Frontal cortex (tissue), 4 donors: Measurements from ENCODE around the gene METTL25B. TPM values are rescaled to one million over a fixed set of nuclear protein-coding genes. Genes with fewer than 3 reads are reported as not detected.

ENCODE experiments used
- DNase-seq, 2 donors: peaks; one replicate each; pipeline ENCODE4 v3.0.0; 2012; ENCODE audit warnings: low spot score in 2 of 2
- FAIRE-seq: peaks from 2 replicates; lab custom pipeline; 2012; peaks lifted over from hg19 to GRCh38; lab: Jason Lieb, UNC
- total RNA-seq: library from RNA; depleted of rRNA; stranded (reverse); fragments of >200 nt; gene quantifications from one replicate; pipeline ENCODE4 v1.2.3, GENCODE V29; 2014
- donor health status: control.
- donor health status: control.
- donor health status: control.

METTL25B gene
- total RNA-seq, 1 donor from 2014 or later, result 5.7 TPM

DNA sequence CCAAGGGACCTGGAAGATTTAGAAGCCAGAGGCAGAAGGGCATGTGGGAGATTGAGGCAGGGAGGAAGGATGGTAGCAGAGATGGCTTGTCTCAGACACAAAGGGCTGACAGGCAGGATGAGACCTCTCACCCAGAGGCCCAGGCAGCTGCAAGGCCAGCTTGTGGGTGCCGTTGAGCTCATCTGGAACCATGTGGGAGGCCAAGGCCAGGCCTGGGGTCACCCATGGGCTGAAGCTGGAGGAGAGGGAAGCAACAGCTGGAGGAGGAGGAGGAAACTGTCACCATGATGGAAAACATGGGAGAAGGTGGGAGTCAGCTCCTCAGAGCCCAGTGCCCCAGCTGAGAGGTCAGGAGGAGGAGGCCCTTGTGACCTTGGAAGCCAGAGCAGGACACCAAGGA, 29.3 kb upstream of the METTL25B start:
- no peak for FAIRE-seq

DNA sequence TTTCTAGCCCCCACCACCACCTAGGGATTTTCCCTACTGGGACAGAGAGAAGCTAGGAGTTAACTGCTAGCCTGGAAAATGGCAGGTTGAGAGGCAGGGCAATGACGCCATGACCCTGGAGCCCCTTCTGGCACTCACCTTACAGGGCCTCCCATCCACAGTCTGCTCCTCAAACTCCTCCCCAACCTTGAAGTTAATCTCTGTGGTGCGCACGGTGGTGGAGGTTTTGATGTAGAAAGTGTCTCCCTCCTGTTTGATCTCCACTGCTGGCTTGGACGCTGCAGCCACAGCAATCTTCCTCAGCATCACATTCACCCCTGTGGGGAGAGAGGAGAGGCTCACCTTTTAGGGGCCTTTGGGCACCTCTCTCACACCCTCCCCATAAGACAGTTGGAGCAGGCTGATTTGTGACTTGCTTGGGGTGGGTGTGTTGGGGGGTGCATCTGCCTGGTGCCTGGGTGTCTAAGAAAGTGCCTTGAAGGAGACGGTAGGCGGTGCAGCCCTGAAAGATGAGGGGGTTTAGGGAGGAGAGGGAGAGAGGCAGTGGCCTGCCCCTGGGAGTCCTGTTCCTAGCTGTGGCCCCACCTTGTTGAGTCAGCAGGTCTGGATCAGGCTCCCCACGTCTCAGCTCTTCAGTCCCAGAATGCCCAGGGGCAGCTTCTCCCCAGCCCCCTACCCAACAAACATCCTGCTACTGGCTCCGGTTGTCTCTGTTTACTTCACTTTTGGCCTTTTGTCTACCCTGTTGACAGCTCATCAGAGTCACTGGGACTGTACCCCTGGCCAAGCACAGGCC, 27.3 kb upstream of the METTL25B start:
- FAIRE-seq, result no peak
- DNase-seq, result no peak

More for the DNA sequence above, 29.3 kb upstream of the METTL25B start:
- no peak for DNase-seq

DNA sequence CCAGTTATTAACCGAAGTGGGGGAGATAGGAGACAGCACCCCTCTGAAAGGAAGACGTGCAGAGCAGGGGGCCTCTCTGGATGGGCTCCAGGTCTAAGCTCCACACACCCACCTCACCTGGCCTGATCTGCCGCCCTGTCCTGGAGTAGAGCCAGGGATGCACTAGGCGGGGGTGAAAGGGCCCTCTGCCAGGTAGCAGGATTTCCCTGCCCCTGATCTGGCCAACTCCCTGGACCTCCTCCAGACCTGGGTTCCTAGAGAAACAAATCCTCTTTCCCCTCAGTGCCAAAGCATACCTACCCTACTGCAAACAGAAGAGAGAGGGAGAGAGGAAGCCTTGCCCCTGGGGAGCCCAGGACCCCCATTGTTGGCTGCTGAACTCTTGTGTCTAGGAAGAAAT, 24.9 kb upstream of the METTL25B start:
- FAIRE-seq, result no peak
- no peak for DNase-seq

DNA sequence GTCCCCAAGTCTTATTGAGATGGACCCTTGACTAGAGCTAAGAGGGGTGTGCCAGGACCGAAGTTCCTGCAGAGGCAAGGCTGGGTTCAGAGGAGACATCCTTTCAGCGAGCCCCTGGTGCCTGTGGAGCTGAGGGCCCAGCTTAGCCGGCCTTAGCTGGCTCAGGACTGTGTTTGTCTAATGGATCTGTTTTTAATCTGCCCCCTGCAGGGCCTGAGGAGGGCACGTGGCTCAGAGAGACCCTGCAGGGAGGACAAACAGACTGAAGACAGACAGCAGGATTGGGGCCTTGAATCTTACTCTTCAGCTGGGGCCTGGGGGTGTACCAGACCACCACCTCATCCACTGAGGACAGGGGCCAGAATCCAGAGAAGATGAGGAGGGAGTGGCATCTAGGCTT, 24.5 kb upstream of the METTL25B start:
- DNase-seq (no peak), FAIRE-seq (no peak)

GRCh38 chr1:156704166-156704711, 24.0 kb upstream of the METTL25B start:
- DNase-seq (no peak), FAIRE-seq (no peak)

DNA sequence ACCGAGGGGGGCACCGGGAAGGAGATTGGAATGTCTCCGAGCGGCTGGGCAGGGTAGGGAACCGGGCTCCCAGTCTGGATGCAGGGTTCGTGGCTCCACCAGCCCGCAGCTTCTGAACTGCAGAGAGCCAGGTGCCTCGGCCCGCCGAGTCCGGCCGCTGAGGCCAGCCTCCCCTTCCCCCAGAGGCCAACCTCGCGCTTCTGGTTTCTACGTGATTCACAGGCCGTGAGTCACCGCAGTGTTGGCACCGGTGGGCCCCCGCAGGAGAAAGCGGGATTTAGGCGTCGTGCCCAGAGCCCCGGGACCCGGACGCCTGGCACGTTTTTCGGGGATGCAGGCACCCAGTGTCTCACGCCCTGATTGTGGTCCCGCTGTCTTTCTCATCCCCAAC, 23.3 kb upstream of the METTL25B start:
- FAIRE-seq (no peak), DNase-seq (peak in 1 of 2 donors; percentile 71)

- peak in 1 of 2 donors; percentile 50 for DNase-seq
- no peak for FAIRE-seq
These were observed 22.9 kb upstream of the METTL25B start, which contains the start of gene CRABP2 for GRCh38 chr1:156705321-156705917. TSS of gene CRABP2 (minus strand) at chr1:156705583. CDS start at chr1:156705446, 137 bp downstream.

DNA sequence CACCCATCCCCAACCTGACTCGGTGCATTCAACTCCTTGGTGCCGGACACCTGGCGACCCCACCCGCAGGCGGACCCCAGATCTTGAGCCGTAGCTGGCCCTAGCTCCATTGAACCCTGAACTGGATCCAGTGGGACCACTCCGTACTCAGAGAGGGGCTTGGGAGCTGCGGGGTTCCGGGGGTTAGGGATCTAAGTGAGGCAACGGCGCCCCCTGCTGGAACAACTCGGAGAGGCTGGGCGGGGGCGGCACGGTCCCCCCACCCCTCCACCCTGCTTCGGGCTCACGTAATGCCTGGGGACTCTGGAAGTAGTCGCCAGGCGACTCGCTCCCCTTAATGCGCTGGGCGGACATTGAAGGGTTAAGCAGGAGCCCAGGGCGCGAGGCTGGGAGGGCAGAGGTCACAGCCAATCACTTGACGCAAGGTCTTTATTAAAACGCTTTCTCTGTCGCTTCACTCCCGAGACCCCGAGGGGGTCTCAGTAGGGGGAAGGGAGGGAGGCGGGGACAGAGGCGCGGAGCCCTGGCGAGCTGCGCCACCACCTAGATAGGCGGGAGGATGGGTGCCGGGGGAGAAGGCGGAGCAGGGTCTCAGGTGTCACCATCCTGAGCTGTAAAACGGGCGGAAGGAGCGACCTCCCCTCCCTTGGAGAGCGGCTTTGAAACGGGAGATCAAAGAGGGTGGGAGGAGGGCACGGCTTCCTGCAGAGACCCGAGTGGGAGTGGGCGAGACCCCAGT, 22.2 kb upstream of the METTL25B start:
- peak in 1 of 2 donors; percentile 83 for DNase-seq
- FAIRE-seq, result no peak

DNA sequence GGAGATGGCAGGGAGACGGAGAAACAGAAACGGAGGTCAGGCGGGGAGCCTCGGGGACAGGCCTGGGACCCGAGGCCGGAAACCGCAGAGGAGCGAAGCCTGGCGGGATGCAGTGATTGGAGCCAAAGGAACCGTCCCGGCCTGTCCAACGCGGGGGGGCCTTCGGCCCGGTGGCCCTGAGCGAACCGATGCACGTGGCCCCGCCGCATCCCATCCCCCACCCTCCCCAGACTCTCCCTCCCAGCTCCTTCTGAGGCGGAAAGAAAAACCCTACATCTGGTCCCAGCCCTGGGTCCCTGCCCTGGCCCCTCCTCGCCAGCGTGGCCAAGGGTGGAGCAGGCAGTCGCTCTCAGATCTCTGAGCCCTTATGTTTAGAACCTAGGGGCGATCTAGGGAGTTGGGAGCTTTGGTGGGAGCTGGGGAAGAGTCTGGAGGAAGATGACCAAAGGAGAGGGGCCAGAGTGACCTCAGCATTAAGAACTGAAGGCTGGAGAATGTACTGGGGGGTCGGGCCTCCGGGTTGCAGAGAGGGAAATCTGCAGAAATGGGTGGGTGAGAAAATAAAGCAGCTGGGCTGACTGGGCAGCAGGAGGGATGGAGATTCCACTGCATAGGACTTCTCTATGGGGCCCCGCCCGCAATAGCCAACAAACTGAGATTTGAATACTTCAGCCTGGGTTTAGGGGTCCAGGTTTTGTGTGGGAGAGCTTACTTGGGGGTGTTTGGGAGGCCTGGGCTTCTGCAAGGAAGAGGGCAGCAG, 21.4 kb upstream of the METTL25B start:
- peak in 1 of 2 donors; percentile 56 for DNase-seq
- no peak for FAIRE-seq

DNA sequence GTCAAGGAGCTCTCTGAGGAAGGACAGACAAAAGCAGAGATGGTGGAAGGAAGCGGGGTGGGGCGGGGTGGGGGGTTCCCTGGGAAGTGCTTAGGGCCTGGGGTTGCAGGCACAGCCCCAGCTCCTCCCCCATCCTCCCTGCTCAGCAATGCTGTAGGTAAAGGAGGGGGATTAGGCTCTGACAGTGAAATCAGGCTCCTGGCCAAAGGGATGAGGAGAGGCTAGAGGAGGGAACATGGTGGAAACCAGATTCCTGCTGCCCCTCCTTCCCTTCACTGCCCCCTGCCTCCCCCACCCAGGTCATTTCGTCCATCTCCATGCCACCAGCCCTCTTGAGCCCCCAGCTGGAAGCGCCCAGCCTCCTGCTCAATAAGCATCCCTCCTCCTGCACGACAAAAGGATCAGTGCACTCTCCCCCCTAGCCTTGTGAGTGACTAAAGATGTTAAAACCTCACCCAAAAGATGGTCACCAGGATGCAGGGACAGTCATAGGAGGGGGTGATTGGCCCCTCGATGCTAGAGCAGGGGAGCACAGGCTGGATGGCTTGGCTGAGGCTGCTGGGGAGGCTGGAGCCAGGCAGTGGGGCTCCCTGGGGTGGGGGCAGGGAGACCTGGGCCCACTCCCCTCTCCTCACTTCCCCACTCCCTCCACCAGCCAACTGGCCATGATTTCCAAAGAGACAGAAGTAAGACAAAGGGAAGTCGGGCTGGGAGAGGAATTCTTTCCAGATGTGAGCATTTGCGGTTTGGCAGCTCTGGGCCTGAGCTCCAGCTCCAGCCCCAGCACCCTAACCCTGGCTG, 20.7 kb upstream of the METTL25B start:
- DNase-seq (no peak), FAIRE-seq (no peak)

DNA sequence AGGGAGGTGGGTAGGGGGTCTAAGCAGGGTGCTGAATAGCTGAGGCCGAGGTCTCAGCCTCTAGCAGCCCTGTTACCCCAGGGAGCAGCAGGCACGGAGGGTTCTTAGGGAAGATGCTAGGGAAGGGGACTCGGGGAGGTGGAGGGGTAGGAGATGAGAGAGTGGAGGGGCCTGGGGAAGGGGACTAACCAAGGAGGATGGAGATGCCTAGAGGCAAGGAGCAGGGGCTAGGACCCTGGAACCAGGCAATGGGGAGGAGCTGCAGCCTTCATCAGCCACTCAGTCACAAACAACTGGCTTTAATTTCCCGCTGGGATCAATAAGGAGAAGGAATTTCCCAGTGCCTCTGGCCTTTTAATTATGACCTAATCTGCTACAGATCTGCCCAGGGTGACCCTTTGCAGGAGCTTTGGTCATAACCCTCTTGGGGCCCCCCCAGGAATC, 20.0 kb upstream of the METTL25B start:
- DNase-seq (no peak), FAIRE-seq (no peak)

- no peak for DNase-seq
- no peak for FAIRE-seq
These were observed 19.2 kb upstream of the METTL25B start for GRCh38 chr1:156709031-156709430.

DNA sequence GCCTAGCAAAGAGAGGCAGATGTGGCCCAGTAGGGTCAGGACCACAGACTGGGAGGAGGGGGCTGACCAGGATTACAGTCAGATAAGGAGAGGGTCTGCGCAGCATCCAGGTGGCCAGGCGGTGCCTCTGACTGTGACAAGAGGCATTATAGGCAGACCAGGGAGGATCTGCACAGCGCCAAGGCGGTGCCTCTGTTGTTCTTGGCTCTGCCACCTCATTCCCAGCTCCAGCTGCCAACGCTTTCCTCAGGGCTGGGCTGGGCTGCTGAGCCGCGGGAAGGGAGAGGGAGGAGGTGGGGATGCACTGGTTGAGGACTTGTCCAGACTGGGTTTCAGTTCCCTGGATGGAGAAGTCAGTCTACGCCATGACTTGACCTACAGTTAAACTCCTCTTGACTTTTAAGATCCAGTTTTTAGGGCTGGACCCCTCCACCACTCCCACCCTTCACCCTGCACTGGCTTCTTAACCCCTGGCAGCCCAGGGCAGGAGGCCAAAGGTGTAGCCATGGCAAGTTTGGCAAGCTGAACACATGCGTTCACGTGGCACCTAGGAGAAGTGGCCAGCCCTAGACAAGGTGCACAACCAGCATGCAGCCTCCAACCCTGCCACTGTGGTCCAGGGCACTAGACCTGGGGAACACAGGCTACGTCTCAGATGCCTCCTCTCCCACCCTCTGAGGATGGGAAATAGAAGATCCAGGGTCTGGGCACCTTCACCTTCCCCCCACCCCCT, 18.3 kb upstream of the METTL25B start:
- peak in 1 of 2 donors; percentile 62 for DNase-seq
- no peak for FAIRE-seq

GRCh38 chr1:156711011-156711817, 17.1 kb upstream of the METTL25B start:
- DNase-seq (no peak), FAIRE-seq (no peak)

- FAIRE-seq (no peak), DNase-seq (no peak)
These were observed 15.6 kb upstream of the METTL25B start for GRCh38 chr1:156712626-156713025.

- DNase-seq (no peak), FAIRE-seq (no peak)
These were observed 13.4 kb upstream of the METTL25B start for GRCh38 chr1:156714830-156715229.

GRCh38 chr1:156717351-156717750, 10.9 kb upstream of the METTL25B start:
- DNase-seq (no peak), FAIRE-seq (no peak)
